Esophagus squamous epithelium (tissue), 4 donors: Measurements from ENCODE around the gene CMBL.

Experiments used
- POLR2A ChIP-seq, 4 donors: fragments of 450-650 bp; IDR thresholded peaks; one replicate each; pipeline ENCODE4 v1.6.1; 2017; ENCODE audit warnings: antibody characterized with exemption in 4 of 4, mild to moderate bottlenecking in 4 of 4, moderate library complexity in 3 of 4
- TF ChIP-seq, protein P1 (sequence below), 6 experiments: fragments of 450-650 bp in 4 of 6; fragments of 200-600 bp in 2 of 6; sonication (generic) in 2 of 6; IDR thresholded peaks; one replicate each; pipeline ENCODE4 v1.5.1; 2016 to 2019; ENCODE audit warnings: antibody characterized with exemption in 6 of 6, mild to moderate bottlenecking in 4 of 6, moderate library complexity in 4 of 6

DNA sequence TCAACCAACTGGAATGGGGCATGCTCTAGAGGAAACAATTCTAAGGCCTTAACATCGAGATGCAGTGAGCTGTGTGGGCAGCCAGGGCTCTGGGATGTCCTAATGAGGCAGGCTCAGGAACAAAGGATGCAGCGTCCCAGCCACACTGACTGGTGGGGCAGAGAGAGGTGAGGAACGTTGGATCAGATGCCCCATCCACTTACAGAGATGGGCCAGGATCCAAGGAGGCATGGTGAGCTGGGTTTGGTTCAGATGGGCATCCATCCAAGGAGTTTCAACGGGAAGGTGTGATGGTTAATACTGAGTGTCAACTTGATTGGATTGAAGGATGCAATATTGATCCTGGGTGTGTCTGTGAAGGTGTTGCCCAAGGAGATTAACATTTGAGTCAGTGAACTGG, 30.3 kb upstream of the CMBL start:
- TF ChIP-seq, protein P1, sequence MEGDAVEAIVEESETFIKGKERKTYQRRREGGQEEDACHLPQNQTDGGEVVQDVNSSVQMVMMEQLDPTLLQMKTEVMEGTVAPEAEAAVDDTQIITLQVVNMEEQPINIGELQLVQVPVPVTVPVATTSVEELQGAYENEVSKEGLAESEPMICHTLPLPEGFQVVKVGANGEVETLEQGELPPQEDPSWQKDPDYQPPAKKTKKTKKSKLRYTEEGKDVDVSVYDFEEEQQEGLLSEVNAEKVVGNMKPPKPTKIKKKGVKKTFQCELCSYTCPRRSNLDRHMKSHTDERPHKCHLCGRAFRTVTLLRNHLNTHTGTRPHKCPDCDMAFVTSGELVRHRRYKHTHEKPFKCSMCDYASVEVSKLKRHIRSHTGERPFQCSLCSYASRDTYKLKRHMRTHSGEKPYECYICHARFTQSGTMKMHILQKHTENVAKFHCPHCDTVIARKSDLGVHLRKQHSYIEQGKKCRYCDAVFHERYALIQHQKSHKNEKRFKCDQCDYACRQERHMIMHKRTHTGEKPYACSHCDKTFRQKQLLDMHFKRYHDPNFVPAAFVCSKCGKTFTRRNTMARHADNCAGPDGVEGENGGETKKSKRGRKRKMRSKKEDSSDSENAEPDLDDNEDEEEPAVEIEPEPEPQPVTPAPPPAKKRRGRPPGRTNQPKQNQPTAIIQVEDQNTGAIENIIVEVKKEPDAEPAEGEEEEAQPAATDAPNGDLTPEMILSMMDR (IDR thresholded peaks at IDR 0.05), result no peak
- TF ChIP-seq POLR2A (IDR thresholded peaks at IDR 0.05), result no peak
